ENCODE data around the gene CCDC136. TPM values are rescaled to one million over a fixed set of nuclear protein-coding genes. Genes with fewer than 3 reads are reported as not detected.
A peak's percentile ranks its signal among the peaks of the same experiment; 100 is the strongest.

Gene CCDC136
- total RNA-seq, 3 donors from 2014 or later: 6.4 to 9.5 (median 9.4) TPM

- intact Hi-C loops (cut with DNase I; ENCODE audit: low total_unique reads): no loop called here
- H3K9me3 ChIP-seq: no peaks in the 10 kb centered on the region
- no peak for DNase-seq (ENCODE audit: low spot score in 2 of 2)
- TF ChIP-seq POLR2A (IDR thresholded peaks at IDR 0.05): no peak
- H3K36me3 ChIP-seq: no peaks in the 10 kb centered on the region
- peak overlapping the region in 1 of 2 donors; percentile 19 for H3K27ac ChIP-seq
- no peak overlapping the region for H3K4me3 ChIP-seq
- H3K27me3 ChIP-seq: peaks cover 0 to 5% of the 10 kb centered on the region in 2 donors
- peaks cover 0 to 7% of the 10 kb centered on the region in 2 donors for H3K4me1 ChIP-seq
These were observed 44.2 kb downstream of the CCDC136 start for GRCh38 chr7:128835790-128836641.

GRCh38 chr7:128836729-128837348, 45.1 kb downstream of the CCDC136 start:
- H3K27ac ChIP-seq: peak overlapping the region in 1 of 2 donors; percentile 19

GRCh38 chr7:128837521-128837921, 45.8 kb downstream of the CCDC136 start:
- Histone ChIP-seq H3K27me3 (no peaks in the 10 kb centered on the region), H3K4me3 (no peak overlapping the region), H3K9me3 (no peaks in the 10 kb centered on the region), H3K36me3 (no peaks in the 10 kb centered on the region), H3K4me1 (peaks cover 0 to 7% of the 10 kb centered on the region in 2 donors), H3K27ac (no peak overlapping the region)
- no peak for DNase-seq (ENCODE audit: low spot score in 2 of 2)
- intact Hi-C loops (cut with DNase I; ENCODE audit: low total_unique reads): no loop called here
- TF ChIP-seq POLR2AphosphoS5 (IDR thresholded peaks at IDR 0.05): no peak
- no peak for TF ChIP-seq POLR2A (IDR thresholded peaks at IDR 0.05)
- no peak for TF ChIP-seq CTCF (IDR thresholded peaks at IDR 0.05)

More at GRCh38 chr7:128836729-128837348, 45.1 kb downstream of the CCDC136 start:
- H3K27me3 ChIP-seq: no peaks in the 10 kb centered on the region
- H3K36me3 ChIP-seq: no peaks in the 10 kb centered on the region
- peaks cover 0 to 7% of the 10 kb centered on the region in 2 donors for H3K4me1 ChIP-seq
- intact Hi-C loops (cut with DNase I; ENCODE audit: low total_unique reads): no loop called here
- no peak for DNase-seq (ENCODE audit: low spot score in 2 of 2)
- H3K4me3 ChIP-seq: no peak overlapping the region
- no peaks in the 10 kb centered on the region for H3K9me3 ChIP-seq
- TF ChIP-seq POLR2A (IDR thresholded peaks at IDR 0.05) (no peak), POLR2AphosphoS5 (IDR thresholded peaks at IDR 0.05) (no peak), CTCF (IDR thresholded peaks at IDR 0.05) (no peak)

GRCh38 chr7:128838109-128838779, 46.5 kb downstream of the CCDC136 start:
- Histone ChIP-seq H3K27me3 (no peaks in the 10 kb centered on the region), H3K4me1 (peaks cover 0 to 6% of the 10 kb centered on the region in 2 donors), H3K36me3 (no peaks in the 10 kb centered on the region), H3K27ac (no peak overlapping the region), H3K9me3 (no peaks in the 10 kb centered on the region), H3K4me3 (no peak overlapping the region)
- TF ChIP-seq CTCF (IDR thresholded peaks at IDR 0.05) (no peak), POLR2A (IDR thresholded peaks at IDR 0.05) (no peak), POLR2AphosphoS5 (IDR thresholded peaks at IDR 0.05) (no peak)
- intact Hi-C loops (cut with DNase I; ENCODE audit: low total_unique reads): no loop called here
- no peak for DNase-seq (ENCODE audit: low spot score in 2 of 2)

- H3K27me3 ChIP-seq: no peaks in the 10 kb centered on the region
- no peaks in the 10 kb centered on the region for H3K4me1 ChIP-seq
- no peak for DNase-seq (ENCODE audit: low spot score in 2 of 2)
- no peak overlapping the region for H3K4me3 ChIP-seq
- no peaks in the 10 kb centered on the region for H3K36me3 ChIP-seq
- no peak overlapping the region for H3K27ac ChIP-seq
- H3K9me3 ChIP-seq: no peaks in the 10 kb centered on the region
- intact Hi-C loops (cut with DNase I; ENCODE audit: low total_unique reads): no loop called here
- TF ChIP-seq POLR2A (IDR thresholded peaks at IDR 0.05): no peak
- TF ChIP-seq CTCF (IDR thresholded peaks at IDR 0.05): no peak
- TF ChIP-seq POLR2AphosphoS5 (IDR thresholded peaks at IDR 0.05): no peak
These were observed 47.4 kb downstream of the CCDC136 start for GRCh38 chr7:128838981-128839731.

Data from breast epithelium (tissue), 4 donors.